ENCODE data around the gene EVA1C.

EVA1C gene

GRCh38 chr21:32381571-32381970 is 30.9 kb upstream of the EVA1C start:
- DNase-seq (ENCODE audit: low read depth) = no peak
- no peak overlapping the region for H3K4me3 ChIP-seq (ENCODE audit: low read depth, low read length)
- TF ChIP-seq, protein P1, sequence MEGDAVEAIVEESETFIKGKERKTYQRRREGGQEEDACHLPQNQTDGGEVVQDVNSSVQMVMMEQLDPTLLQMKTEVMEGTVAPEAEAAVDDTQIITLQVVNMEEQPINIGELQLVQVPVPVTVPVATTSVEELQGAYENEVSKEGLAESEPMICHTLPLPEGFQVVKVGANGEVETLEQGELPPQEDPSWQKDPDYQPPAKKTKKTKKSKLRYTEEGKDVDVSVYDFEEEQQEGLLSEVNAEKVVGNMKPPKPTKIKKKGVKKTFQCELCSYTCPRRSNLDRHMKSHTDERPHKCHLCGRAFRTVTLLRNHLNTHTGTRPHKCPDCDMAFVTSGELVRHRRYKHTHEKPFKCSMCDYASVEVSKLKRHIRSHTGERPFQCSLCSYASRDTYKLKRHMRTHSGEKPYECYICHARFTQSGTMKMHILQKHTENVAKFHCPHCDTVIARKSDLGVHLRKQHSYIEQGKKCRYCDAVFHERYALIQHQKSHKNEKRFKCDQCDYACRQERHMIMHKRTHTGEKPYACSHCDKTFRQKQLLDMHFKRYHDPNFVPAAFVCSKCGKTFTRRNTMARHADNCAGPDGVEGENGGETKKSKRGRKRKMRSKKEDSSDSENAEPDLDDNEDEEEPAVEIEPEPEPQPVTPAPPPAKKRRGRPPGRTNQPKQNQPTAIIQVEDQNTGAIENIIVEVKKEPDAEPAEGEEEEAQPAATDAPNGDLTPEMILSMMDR (IDR thresholded peaks at IDR 0.05; ENCODE audit: insufficient read depth, low read depth, low read length, missing control alignments) = no peak

DNA sequence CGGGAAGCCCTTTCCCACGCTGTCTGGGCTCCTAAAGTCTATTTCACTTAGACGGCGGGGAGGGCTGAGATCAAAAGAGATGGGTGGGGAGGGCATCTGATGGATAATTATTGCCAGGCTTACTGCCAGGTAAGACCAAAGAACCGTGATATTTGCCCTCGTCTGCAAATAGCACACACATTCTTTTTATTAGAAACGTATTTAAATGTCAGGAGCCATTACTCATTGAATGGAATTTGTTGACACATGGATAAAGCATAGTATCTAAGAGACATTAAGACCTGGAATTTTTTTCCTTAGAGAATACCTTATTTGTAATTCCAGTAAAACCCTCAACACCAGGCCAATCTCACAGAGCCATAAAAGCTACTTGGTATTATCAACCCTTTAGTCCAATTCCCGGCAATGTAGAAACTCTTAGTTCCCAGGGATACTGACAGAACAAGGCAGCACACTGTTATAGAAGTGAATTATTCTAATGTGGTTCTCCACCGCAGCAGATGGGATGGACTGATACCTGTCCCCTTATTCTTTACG is 30.3 kb upstream of the EVA1C start:
- no peak overlapping the region for H3K4me3 ChIP-seq (ENCODE audit: low read depth, low read length)
- DNase-seq (ENCODE audit: low read depth) = no peak
- TF ChIP-seq, protein P1 (IDR thresholded peaks at IDR 0.05; ENCODE audit: insufficient read depth, low read depth, low read length, missing control alignments) = no peak

DNA sequence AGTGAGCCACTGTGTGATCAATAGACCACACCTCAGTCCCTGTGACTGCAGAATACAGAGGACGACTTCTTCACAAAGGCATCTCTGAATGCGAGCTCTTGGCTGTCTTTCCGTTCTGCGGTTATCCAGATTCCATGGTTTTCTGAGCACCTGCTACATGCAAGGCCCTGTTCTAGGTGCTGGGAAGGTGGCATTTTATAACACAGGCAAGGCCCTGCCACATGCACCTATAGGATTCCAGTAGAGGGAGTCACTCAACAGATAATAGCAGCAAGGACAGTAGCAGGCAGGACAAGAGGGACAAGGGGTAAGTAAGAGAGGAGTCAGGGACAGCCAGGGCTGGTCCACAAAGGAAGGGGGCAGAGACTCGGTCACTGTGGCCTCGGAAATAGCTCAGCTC is 28.7 kb upstream of the EVA1C start:
- no peak overlapping the region for H3K4me3 ChIP-seq (ENCODE audit: low read depth, low read length)
- DNase-seq (ENCODE audit: low read depth) = no peak
- TF ChIP-seq, protein P1 (IDR thresholded peaks at IDR 0.05; ENCODE audit: insufficient read depth, low read depth, low read length, missing control alignments) = no peak

DNA sequence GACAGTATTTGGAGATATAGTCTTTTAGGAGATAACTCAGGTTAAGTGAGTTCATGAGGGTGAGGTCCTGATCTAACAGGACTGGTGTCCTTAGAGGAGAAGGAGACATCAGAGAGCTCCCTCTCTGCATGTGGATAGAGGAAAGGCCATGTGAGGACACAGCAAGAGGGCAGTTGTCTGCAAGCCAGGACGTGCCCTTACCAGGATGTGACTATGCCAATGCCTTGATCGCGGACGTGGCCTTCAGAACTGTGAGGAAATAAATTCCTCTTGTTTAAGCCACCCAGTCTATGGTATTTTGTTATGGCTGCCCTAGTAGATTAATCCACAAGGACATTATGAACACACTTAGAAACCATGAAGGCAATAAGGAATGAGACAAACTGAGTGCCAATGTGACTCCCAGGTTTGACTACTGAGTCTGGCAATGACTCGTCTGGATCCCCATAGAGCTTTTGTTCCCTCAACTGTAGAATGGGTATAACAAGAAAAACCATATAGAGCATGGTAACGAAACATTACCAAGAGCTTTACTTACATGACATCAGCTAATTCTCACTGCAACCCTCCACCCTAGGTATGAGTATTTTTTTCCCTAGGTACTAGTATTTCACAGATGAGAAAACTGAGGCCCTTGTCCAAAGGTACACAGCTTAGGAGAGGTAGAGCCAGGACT is 26.2 kb upstream of the EVA1C start:
- TF ChIP-seq, protein P1 (IDR thresholded peaks at IDR 0.05; ENCODE audit: insufficient read depth, low read depth, low read length, missing control alignments) = no peak
- no peak overlapping the region for H3K4me3 ChIP-seq (ENCODE audit: low read depth, low read length)
- DNase-seq (ENCODE audit: low read depth) = no peak

GRCh38 chr21:32387151-32387550 is 25.4 kb upstream of the EVA1C start:
- H3K4me3 ChIP-seq (ENCODE audit: low read depth, low read length) = no peak overlapping the region
- no peak for DNase-seq (ENCODE audit: low read depth)
- TF ChIP-seq, protein P1 (IDR thresholded peaks at IDR 0.05; ENCODE audit: insufficient read depth, low read depth, low read length, missing control alignments) = no peak

GRCh38 chr21:32388306-32388705 is 24.2 kb upstream of the EVA1C start:
- no peak for DNase-seq (ENCODE audit: low read depth)
- H3K4me3 ChIP-seq (ENCODE audit: low read depth, low read length) = no peak overlapping the region
- TF ChIP-seq, protein P1 (IDR thresholded peaks at IDR 0.05; ENCODE audit: insufficient read depth, low read depth, low read length, missing control alignments) = no peak

Data from GM12865 (cell line).